ENCODE results near the gene FOSL1. TPM values are rescaled to one million over a fixed set of nuclear protein-coding genes. Genes with fewer than 3 reads are reported as not detected.

The FOSL1 gene
- total and polyA plus RNA-seq, 2 of the 13 experiments (the other 11 are each of a cell fraction or from before 2014, with no cell fraction given): 4.0 to 4.1 TPM

- TF ChIP-seq, protein P1, sequence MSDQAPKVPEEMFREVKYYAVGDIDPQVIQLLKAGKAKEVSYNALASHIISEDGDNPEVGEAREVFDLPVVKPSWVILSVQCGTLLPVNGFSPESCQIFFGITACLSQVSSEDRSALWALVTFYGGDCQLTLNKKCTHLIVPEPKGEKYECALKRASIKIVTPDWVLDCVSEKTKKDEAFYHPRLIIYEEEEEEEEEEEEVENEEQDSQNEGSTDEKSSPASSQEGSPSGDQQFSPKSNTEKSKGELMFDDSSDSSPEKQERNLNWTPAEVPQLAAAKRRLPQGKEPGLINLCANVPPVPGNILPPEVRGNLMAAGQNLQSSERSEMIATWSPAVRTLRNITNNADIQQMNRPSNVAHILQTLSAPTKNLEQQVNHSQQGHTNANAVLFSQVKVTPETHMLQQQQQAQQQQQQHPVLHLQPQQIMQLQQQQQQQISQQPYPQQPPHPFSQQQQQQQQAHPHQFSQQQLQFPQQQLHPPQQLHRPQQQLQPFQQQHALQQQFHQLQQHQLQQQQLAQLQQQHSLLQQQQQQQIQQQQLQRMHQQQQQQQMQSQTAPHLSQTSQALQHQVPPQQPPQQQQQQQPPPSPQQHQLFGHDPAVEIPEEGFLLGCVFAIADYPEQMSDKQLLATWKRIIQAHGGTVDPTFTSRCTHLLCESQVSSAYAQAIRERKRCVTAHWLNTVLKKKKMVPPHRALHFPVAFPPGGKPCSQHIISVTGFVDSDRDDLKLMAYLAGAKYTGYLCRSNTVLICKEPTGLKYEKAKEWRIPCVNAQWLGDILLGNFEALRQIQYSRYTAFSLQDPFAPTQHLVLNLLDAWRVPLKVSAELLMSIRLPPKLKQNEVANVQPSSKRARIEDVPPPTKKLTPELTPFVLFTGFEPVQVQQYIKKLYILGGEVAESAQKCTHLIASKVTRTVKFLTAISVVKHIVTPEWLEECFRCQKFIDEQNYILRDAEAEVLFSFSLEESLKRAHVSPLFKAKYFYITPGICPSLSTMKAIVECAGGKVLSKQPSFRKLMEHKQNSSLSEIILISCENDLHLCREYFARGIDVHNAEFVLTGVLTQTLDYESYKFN (CRISPR knock-in tag; conservative IDR thresholded peaks at IDR 0.05): 0 out of 2 replicates have a peak, but pooled peaks have one; percentile 23
- no peak; the same call in 1 of the 2 replicates for TF ChIP-seq SPEN (CRISPR knock-in tag; IDR thresholded peaks at IDR 0.05; ENCODE audit: low read depth)
- no peak for TF ChIP-seq ZIK1 (CRISPR knock-in tag; IDR thresholded peaks at IDR 0.05; ENCODE audit: borderline replicate concordance, low read depth)
- no peak for TF ChIP-seq SNAI1 (CRISPR knock-in tag; IDR thresholded peaks at IDR 0.05; ENCODE audit: borderline replicate concordance)
- TF ChIP-seq RFX3 (CRISPR knock-in tag; IDR thresholded peaks at IDR 0.05): peak; percentile 58; the same call in 1 of the 2 replicates
- no peak for TF ChIP-seq ZFP90 (CRISPR knock-in tag; IDR thresholded peaks at IDR 0.05; ENCODE audit: borderline replicate concordance)
- TF ChIP-seq, protein P2, sequence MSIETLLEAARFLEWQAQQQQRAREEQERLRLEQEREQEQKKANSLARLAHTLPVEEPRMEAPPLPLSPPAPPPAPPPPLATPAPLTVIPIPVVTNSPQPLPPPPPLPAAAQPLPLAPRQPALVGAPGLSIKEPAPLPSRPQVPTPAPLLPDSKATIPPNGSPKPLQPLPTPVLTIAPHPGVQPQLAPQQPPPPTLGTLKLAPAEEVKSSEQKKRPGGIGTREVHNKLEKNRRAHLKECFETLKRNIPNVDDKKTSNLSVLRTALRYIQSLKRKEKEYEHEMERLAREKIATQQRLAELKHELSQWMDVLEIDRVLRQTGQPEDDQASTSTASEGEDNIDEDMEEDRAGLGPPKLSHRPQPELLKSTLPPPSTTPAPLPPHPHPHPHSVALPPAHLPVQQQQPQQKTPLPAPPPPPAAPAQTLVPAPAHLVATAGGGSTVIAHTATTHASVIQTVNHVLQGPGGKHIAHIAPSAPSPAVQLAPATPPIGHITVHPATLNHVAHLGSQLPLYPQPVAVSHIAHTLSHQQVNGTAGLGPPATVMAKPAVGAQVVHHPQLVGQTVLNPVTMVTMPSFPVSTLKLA (IDR thresholded peaks at IDR 0.05): no peak
- TF ChIP-seq ZNF331 (CRISPR knock-in tag; IDR thresholded peaks at IDR 0.05): no peak
- no peak for TF ChIP-seq ZNF772 (CRISPR knock-in tag; IDR thresholded peaks at IDR 0.05)
- TF ChIP-seq PHB2 (IDR thresholded peaks at IDR 0.05; ENCODE audit: partially characterized antibody): no peak
- no peak for TF ChIP-seq THAP9 (CRISPR knock-in tag; IDR thresholded peaks at IDR 0.05; ENCODE audit: borderline replicate concordance)
- no peak for TF ChIP-seq ZNF337 (CRISPR knock-in tag; IDR thresholded peaks at IDR 0.05; ENCODE audit: borderline replicate concordance, low read depth)
- no peak; the same call in 1 of the 2 replicates for TF ChIP-seq ZNF138 (CRISPR knock-in tag; IDR thresholded peaks at IDR 0.05; ENCODE audit: low read depth)
- TF ChIP-seq, protein P3, sequence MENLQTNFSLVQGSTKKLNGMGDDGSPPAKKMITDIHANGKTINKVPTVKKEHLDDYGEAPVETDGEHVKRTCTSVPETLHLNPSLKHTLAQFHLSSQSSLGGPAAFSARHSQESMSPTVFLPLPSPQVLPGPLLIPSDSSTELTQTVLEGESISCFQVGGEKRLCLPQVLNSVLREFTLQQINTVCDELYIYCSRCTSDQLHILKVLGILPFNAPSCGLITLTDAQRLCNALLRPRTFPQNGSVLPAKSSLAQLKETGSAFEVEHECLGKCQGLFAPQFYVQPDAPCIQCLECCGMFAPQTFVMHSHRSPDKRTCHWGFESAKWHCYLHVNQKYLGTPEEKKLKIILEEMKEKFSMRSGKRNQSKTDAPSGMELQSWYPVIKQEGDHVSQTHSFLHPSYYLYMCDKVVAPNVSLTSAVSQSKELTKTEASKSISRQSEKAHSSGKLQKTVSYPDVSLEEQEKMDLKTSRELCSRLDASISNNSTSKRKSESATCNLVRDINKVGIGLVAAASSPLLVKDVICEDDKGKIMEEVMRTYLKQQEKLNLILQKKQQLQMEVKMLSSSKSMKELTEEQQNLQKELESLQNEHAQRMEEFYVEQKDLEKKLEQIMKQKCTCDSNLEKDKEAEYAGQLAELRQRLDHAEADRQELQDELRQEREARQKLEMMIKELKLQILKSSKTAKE (CRISPR knock-in tag; IDR thresholded peaks at IDR 0.05; ENCODE audit: borderline replicate concordance): no peak
- no peak for TF ChIP-seq DZIP1 (CRISPR knock-in tag; IDR thresholded peaks at IDR 0.05)
These were observed 40.9 kb downstream of the FOSL1 start (continued) for GRCh38 chr11:65859095-65859811.
